ENCODE data around the gene SELENOV. TPM values are rescaled to one million over a fixed set of nuclear protein-coding genes. Genes with fewer than 3 reads are reported as not detected.

SELENOV gene
- total RNA-seq, 2 donors from 2014 or later = not detected

DNA sequence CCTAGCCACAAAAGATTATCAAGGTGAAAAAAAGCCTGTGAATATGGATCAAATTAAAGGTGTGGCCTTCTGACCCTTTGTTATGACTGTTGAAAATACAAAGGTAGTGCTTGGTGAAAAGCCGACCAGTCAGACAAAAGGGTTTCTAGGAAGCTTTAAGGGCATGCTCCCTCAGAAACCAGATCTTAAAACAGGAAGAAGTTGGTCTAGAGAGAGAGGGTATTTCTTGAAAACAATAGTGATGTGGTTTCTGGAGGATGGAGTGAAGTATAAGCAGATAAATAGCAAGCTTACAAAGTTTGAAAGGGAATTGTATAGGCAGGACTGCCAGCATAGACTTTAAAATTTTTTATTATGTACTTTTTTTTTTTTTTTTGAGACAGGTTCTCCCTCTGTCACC is 30.0 kb downstream of the SELENOV start:
- Histone ChIP-seq H3K4me1 (replicated peaks) (no peaks in the 10 kb centered on the region), H3K36me3 (no peaks in the 10 kb centered on the region), H3K27me3 (replicated peaks; ENCODE audit: insufficient read depth) (no peaks in the 10 kb centered on the region), H3K4me3 (no peak overlapping the region), H3K9me3 (no peaks in the 10 kb centered on the region), H3K27ac (no peak overlapping the region)
- no peak for TF ChIP-seq POLR2A (IDR thresholded peaks at IDR 0.05)
- TF ChIP-seq, protein P1, sequence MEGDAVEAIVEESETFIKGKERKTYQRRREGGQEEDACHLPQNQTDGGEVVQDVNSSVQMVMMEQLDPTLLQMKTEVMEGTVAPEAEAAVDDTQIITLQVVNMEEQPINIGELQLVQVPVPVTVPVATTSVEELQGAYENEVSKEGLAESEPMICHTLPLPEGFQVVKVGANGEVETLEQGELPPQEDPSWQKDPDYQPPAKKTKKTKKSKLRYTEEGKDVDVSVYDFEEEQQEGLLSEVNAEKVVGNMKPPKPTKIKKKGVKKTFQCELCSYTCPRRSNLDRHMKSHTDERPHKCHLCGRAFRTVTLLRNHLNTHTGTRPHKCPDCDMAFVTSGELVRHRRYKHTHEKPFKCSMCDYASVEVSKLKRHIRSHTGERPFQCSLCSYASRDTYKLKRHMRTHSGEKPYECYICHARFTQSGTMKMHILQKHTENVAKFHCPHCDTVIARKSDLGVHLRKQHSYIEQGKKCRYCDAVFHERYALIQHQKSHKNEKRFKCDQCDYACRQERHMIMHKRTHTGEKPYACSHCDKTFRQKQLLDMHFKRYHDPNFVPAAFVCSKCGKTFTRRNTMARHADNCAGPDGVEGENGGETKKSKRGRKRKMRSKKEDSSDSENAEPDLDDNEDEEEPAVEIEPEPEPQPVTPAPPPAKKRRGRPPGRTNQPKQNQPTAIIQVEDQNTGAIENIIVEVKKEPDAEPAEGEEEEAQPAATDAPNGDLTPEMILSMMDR (IDR thresholded peaks at IDR 0.05) = no peak
- TF ChIP-seq POLR2AphosphoS5 (IDR thresholded peaks at IDR 0.05) = no peak
- no peak for DNase-seq (ENCODE audit: low spot score)
- intact Hi-C loops (cut with DNase I) = no loop called here
- WGBS = 80% methylated on average over 1 of the region's 1 CpG

DNA sequence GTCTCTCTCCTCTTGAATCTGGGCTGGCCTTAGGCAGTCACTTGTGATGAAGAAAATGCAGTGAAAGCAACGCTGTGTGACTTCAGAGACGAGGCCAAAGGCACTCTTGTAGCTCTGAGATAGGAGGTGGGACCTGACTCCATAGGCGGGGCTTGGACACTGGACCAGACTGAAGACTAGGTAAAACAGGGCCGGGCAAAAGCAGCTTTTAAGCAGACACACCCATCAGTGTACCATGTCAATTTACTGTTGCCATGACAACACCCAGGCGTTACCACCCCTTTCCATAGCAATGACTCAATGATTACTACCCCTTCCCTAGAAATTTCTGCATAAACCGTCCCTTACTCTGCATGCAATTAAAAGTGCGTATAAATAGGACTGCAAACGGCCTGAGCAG is 31.7 kb downstream of the SELENOV start:
- no peak overlapping the region for H3K4me3 ChIP-seq
- DNase-seq (ENCODE audit: low spot score) = no peak
- WGBS = 41% methylated on average over 8 of the region's 8 CpGs

DNA sequence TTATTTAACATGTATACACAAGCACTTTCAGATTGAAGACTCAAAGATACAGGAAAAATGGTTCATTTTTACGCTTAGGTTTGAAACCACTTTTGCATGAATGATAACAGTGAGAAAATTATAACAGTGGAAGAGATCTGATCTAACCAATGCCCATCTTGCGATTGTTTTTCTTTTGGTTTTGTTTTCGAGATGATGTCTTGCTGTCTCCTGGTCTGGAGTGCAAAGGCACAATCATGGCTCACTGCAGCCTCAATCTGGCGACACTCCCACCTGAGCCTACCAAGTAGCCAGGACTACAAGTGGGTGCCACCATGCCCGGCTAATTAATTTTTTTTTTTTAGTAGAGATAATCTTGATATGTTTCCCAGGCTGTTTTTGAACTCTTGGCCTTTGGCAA is 35.3 kb downstream of the SELENOV start:
- Histone ChIP-seq H3K27me3 (replicated peaks; ENCODE audit: insufficient read depth) (no peaks in the 10 kb centered on the region), H3K9me3 (no peaks in the 10 kb centered on the region), H3K4me1 (replicated peaks) (no peaks in the 10 kb centered on the region), H3K4me3 (no peak overlapping the region), H3K27ac (no peak overlapping the region), H3K36me3 (no peaks in the 10 kb centered on the region)
- 89% methylated on average over 5 of the region's 5 CpGs for WGBS
- DNase-seq (ENCODE audit: low spot score) = no peak
- intact Hi-C loops (cut with DNase I) = loop anchor here (5.0 kb wide), 1 partner anchor 122 kb away; no protein-coding TSS in a partner anchor
- TF ChIP-seq POLR2AphosphoS5 (IDR thresholded peaks at IDR 0.05) = no peak
- TF ChIP-seq POLR2A (IDR thresholded peaks at IDR 0.05) = no peak
- TF ChIP-seq, protein P1 (IDR thresholded peaks at IDR 0.05) = no peak

More for the DNA sequence above, 31.7 kb downstream of the SELENOV start:
- Histone ChIP-seq H3K4me1 (replicated peaks) (no peaks in the 10 kb centered on the region), H3K27me3 (replicated peaks; ENCODE audit: insufficient read depth) (no peaks in the 10 kb centered on the region), H3K27ac (no peak overlapping the region), H3K9me3 (no peaks in the 10 kb centered on the region), H3K36me3 (no peaks in the 10 kb centered on the region)
- TF ChIP-seq, protein P1 (IDR thresholded peaks at IDR 0.05) = no peak
- TF ChIP-seq POLR2AphosphoS5 (IDR thresholded peaks at IDR 0.05) (no peak), POLR2A (IDR thresholded peaks at IDR 0.05) (no peak)
- intact Hi-C loops (cut with DNase I) = no loop called here

DNA sequence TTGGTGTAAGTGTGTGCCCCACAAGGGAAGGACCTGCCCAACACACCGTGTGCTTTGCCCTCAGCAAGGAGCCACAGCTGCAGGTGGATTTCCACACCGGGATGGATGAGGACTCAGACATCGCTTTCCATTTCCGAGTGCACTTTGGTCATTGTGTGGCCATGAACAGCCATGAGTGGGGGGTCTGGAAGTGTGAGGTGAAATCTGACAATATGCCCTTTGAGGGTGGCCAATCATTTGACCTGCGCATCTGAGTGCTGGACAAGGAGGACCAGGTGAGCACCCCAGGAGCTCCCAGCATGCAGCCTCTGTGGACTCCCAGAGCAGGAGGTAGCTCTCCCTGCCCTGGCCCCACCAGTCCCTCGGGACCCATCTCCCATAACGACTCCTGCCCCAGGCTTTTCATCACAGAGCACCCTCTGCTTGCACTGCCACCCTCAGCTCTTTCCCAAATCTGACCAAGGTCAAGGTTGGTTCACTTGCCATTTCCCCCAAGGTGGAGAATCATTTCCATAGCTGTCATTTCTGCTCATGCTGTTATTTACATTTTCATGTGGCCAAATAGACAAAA is 38.2 kb downstream of the SELENOV start:
- H3K4me1 ChIP-seq (replicated peaks) = no peaks in the 10 kb centered on the region
- no peak overlapping the region for H3K4me3 ChIP-seq
- no peaks in the 10 kb centered on the region for H3K36me3 ChIP-seq
- TF ChIP-seq POLR2AphosphoS5 (IDR thresholded peaks at IDR 0.05) = no peak
- TF ChIP-seq, protein P1 (IDR thresholded peaks at IDR 0.05) = no peak
- no peak for TF ChIP-seq POLR2A (IDR thresholded peaks at IDR 0.05)
- no peaks in the 10 kb centered on the region for H3K9me3 ChIP-seq
- H3K27me3 ChIP-seq (replicated peaks; ENCODE audit: insufficient read depth) = no peaks in the 10 kb centered on the region
- no peak for DNase-seq (ENCODE audit: low spot score)
- intact Hi-C loops (cut with DNase I) = loop anchor here (5.0 kb wide), 1 partner anchor 119 kb away; no protein-coding TSS in a partner anchor
- no peak overlapping the region for H3K27ac ChIP-seq
- WGBS = 67% methylated on average over 7 of the region's 7 CpGs

DNA sequence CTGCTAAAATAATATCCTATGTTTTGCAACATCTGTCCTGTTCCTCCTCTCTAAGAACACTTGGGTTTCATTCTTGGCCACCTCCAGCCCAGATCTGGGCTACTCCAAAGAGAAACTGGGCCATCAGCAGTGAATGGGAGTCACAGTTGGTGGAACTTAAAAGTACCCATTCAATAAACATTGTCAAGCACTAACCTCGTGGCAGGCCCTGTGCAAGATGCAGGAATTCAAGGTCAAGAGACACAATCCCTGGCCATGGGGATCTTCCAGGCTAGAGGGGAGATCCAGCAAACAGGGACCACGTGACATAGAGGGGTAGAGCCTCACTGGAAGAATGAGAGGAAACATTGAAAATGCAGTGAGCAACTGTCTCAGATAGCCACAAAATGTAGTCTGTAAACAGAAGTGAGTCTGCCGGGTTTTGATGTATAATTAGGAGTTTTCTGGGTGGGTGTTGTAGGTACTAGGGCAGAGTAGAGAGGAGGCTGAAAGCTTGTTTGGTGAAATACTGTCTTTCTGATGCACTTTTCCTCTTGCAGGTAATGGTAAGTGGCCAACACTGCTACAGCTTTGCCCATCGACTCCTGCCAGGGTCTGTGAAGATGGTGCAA is 39.9 kb downstream of the SELENOV start:
- H3K27me3 ChIP-seq (replicated peaks; ENCODE audit: insufficient read depth) = no peaks in the 10 kb centered on the region
- H3K36me3 ChIP-seq = no peaks in the 10 kb centered on the region
- WGBS = 71% methylated on average over 3 of the region's 4 CpGs
- no peaks in the 10 kb centered on the region for H3K4me1 ChIP-seq (replicated peaks)
- no peak overlapping the region for H3K27ac ChIP-seq
- H3K9me3 ChIP-seq = no peaks in the 10 kb centered on the region
- intact Hi-C loops (cut with DNase I) = loop anchor here (5.0 kb wide), 1 partner anchor 117 kb away; no protein-coding TSS in a partner anchor
- no peak for DNase-seq (ENCODE audit: low spot score)
- no peak overlapping the region for H3K4me3 ChIP-seq
- TF ChIP-seq, protein P1 (IDR thresholded peaks at IDR 0.05) = no peak
- TF ChIP-seq POLR2A (IDR thresholded peaks at IDR 0.05) = no peak
- TF ChIP-seq POLR2AphosphoS5 (IDR thresholded peaks at IDR 0.05) = no peak
